ENCODE results near the gene ARMC10. TPM values are rescaled to one million over a fixed set of nuclear protein-coding genes. Genes with fewer than 3 reads are reported as not detected.

The ARMC10 gene
- total RNA-seq, 1 experiment from 2014 or later, result 66.0 TPM

DNA sequence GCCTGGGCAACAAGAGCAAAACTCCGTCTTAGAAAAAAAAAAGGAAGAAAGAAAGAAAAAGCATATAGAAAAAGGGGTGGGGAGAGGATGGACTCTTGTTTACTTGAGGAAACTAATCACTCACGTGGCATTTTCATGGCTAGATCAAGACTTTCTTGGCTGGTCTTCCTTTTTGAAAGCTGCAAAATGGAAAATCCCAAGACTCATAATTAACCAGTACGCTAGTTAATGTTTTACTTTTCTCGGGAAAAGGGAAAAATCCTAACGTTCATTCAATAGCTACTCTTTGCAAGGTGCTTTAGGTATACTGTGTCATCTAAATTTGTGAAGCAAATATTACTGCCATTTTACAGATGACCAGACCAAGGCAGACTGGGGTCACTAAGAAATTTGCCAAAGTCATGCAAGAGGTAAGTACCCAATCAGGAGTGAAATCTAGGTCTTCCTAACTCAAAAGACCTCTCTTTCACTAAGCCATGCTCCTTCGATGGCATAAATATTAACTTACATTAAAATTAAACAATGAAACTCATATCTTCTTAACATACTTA, 49.6 kb downstream of the ARMC10 start:
- POLR2A ChIA-PET (ENCODE audit: unreplicated experiment), result interaction anchor here (0.8 kb wide), 1 partner anchor 1855 kb away, joined by 6 read pairs; no protein-coding TSS in a partner anchor
- intact Hi-C loops (cut with micrococcal nuclease; ENCODE audit: unreplicated experiment), result no loop called here
- no peak overlapping the region for H3K4me3 ChIP-seq

DNA sequence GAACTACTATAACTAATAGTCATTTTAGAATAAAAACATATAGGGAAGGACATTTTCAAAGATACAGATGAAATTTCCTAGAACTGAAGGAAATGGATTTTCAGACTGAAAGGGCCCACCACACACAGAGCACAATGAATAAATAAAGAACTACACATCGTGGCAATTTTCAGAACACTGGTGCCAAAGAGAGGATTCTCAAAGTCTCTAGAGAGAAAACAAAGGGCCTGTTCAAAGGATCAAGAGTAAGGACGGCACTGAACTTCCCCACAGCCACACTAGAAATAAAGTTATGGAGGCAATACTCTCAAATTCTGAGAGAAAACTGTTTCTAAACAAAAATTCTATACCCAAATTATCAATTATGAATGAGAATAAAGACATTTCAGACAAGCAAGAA, 52.1 kb downstream of the ARMC10 start:
- no peak overlapping the region for H3K4me2 ChIP-seq
- no peak for DNase-seq
- H3K9me2 ChIP-seq (ENCODE audit: insufficient read depth), result no peaks in the 10 kb centered on the region
- no TSS peak for BruUV-seq (replicated peaks)
- H3K79me2 ChIP-seq (ENCODE audit: low read depth), result no peaks in the 10 kb centered on the region
- intact Hi-C loops (cut with micrococcal nuclease; ENCODE audit: unreplicated experiment), result no loop called here
- H2AFZ ChIP-seq, result no peak overlapping the region
- H3K4me3 ChIP-seq, result no peak overlapping the region
- no peaks in the 10 kb centered on the region for H4K20me1 ChIP-seq (ENCODE audit: insufficient read depth)
- ChIA-PET CTCF (interaction anchor here (1.1 kb wide), 1 partner anchor 65 kb away, joined by 5 read pairs; no protein-coding TSS in a partner anchor), POLR2A (ENCODE audit: unreplicated experiment) (no interaction called here)
- H3K27me3 ChIP-seq (ENCODE audit: insufficient read depth, low read depth), result no peaks in the 10 kb centered on the region
- no peaks in the 10 kb centered on the region for H3K36me3 ChIP-seq (ENCODE audit: low read depth)
- H3K9me3 ChIP-seq (ENCODE audit: insufficient read depth, low read depth), result no peaks in the 10 kb centered on the region
- no peaks in the 10 kb centered on the region for H3F3A ChIP-seq (ENCODE audit: insufficient read depth, low read depth)
- TF ChIP-seq, protein P1, sequence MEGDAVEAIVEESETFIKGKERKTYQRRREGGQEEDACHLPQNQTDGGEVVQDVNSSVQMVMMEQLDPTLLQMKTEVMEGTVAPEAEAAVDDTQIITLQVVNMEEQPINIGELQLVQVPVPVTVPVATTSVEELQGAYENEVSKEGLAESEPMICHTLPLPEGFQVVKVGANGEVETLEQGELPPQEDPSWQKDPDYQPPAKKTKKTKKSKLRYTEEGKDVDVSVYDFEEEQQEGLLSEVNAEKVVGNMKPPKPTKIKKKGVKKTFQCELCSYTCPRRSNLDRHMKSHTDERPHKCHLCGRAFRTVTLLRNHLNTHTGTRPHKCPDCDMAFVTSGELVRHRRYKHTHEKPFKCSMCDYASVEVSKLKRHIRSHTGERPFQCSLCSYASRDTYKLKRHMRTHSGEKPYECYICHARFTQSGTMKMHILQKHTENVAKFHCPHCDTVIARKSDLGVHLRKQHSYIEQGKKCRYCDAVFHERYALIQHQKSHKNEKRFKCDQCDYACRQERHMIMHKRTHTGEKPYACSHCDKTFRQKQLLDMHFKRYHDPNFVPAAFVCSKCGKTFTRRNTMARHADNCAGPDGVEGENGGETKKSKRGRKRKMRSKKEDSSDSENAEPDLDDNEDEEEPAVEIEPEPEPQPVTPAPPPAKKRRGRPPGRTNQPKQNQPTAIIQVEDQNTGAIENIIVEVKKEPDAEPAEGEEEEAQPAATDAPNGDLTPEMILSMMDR (conservative IDR thresholded peaks at IDR 0.05), result no peak
- TF ChIP-seq EZH2 (IDR thresholded peaks at IDR 0.05; ENCODE audit: low read depth), result no peak
- H3K27ac ChIP-seq, result no peak overlapping the region
- peaks cover 5% of the 10 kb centered on the region; the same call in 1 of the 2 replicates for H3K4me1 ChIP-seq (replicated peaks; ENCODE audit: insufficient read depth)

More for the DNA sequence above, 49.6 kb downstream of the ARMC10 start:
- Histone ChIP-seq H3K27me3 (ENCODE audit: insufficient read depth, low read depth) (no peaks in the 10 kb centered on the region), H3K4me1 (replicated peaks; ENCODE audit: insufficient read depth) (no peaks in the 10 kb centered on the region), H3K9me3 (ENCODE audit: insufficient read depth, low read depth) (no peaks in the 10 kb centered on the region), H3F3A (ENCODE audit: insufficient read depth, low read depth) (no peaks in the 10 kb centered on the region), H2AFZ (no peak overlapping the region), H3K4me2 (no peak overlapping the region), H4K20me1 (ENCODE audit: insufficient read depth) (no peaks in the 10 kb centered on the region), H3K27ac (no peak overlapping the region), H3K79me2 (ENCODE audit: low read depth) (no peaks in the 10 kb centered on the region), H3K36me3 (ENCODE audit: low read depth) (peaks cover 3% of the 10 kb centered on the region; the same call in 1 of the 2 replicates), H3K9me2 (ENCODE audit: insufficient read depth) (no peaks in the 10 kb centered on the region)
- CTCF ChIA-PET, result interaction anchor here (0.6 kb wide), 1 partner anchor 38 kb away, joined by 6 read pairs; no protein-coding TSS in a partner anchor
- DNase-seq, result no peak
- no TSS peak for BruUV-seq (replicated peaks)
- TF ChIP-seq, protein P1 (conservative IDR thresholded peaks at IDR 0.05), result no peak
- no peak for TF ChIP-seq EZH2 (IDR thresholded peaks at IDR 0.05; ENCODE audit: low read depth)

DNA sequence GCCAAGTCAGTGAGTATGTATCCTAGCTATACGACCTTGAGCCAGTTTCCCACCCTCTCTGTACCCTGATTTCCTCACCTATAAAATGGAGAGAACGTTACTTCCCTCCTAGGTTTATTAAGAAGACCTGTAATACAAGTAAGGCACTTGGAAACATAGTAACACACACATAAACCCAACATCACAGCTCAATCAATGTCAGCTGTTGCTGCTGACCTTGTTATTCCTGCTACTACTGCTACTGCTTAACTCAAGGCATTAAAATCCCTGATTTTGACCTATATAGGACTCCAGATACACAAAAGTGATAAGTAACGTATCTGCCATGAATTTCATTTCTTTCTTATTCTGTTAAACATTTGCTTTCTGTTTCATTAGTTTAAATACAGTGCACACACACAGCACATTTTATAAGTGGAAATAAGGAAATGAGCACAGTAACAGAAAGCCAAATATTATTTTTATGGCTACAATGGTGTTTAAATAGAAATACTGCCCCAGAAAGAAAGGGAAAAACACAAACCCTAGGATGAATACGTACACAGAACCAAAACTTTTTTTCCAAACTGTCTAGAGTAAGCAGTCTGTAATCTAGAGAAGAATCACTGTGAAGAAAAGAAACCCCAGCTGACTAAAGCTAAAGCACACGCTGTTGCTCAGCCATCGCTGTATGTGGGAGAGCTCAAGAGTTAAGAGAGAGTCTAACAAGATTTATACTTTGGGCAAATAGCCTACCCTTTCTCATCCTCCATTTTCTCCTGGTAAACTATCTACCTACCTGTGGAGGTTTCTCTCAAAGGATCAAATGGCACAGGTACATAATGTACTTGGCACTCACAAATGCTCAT, 55.0 kb downstream of the ARMC10 start:
- no peak for TF ChIP-seq EZH2 (IDR thresholded peaks at IDR 0.05; ENCODE audit: low read depth)
- TF ChIP-seq, protein P1 (conservative IDR thresholded peaks at IDR 0.05), result no peak
- Histone ChIP-seq H3K36me3 (ENCODE audit: low read depth) (no peaks in the 10 kb centered on the region), H3K9me3 (ENCODE audit: insufficient read depth, low read depth) (no peaks in the 10 kb centered on the region), H2AFZ (no peak overlapping the region), H3K4me1 (replicated peaks; ENCODE audit: insufficient read depth) (peaks cover 5% of the 10 kb centered on the region; the same call in 1 of the 2 replicates), H3K27me3 (ENCODE audit: insufficient read depth, low read depth) (no peaks in the 10 kb centered on the region), H3F3A (ENCODE audit: insufficient read depth, low read depth) (no peaks in the 10 kb centered on the region), H3K4me3 (no peak overlapping the region), H4K20me1 (ENCODE audit: insufficient read depth) (no peaks in the 10 kb centered on the region), H3K9me2 (ENCODE audit: insufficient read depth) (no peaks in the 10 kb centered on the region), H3K4me2 (no peak overlapping the region), H3K27ac (no peak overlapping the region), H3K79me2 (ENCODE audit: low read depth) (no peaks in the 10 kb centered on the region)
- no TSS peak for BruUV-seq (replicated peaks)
- ChIA-PET CTCF (no interaction called here), POLR2A (ENCODE audit: unreplicated experiment) (interaction anchor here (0.7 kb wide), 1 partner anchor 12 kb away, joined by 10 read pairs; no protein-coding TSS in a partner anchor)
- DNase-seq, result no peak
- intact Hi-C loops (cut with micrococcal nuclease; ENCODE audit: unreplicated experiment), result no loop called here
